GM21528 (cell line): Measurements from ENCODE around the gene BCL11B.

Experiments
- ATAC-seq: cut with Tn5 transposase; IDR thresholded peaks from one replicate; pipeline ENCODE4 v1.9.1; 2021; ENCODE audit warnings: mild to moderate bottlenecking, moderate library complexity; ENCODE audit not compliant: unreplicated experiment, low FRiP score

BCL11B gene

DNA sequence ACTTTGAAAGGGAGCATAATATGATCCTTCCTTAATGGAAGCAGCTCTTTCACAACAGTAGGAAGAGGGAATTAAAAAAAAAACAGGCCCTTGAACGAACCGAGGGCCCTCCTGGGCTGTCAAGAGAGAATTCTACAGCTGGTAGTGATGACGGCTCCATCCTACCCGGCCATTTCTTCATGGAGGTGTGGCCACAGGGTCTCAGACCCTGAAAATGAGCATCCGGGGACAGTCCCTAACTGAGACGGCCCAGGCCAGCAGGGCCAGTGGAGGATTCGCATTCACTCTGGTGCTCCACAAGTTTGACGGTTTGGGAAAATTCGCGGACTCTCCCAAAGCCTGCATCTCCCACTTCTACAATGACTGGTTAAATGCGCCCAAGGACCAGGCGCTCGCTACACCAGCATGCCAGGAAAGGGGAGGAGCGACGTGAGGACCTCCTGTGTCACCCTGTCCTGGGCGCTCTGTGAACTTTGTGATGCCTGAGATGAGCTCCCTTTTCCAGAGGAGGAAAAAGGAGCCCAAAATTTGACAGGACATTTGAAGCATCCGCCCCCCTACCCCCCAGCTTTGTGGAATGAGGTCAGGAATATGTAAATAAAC, 66.8 kb downstream of the BCL11B start:
- ATAC-seq = no peak

DNA sequence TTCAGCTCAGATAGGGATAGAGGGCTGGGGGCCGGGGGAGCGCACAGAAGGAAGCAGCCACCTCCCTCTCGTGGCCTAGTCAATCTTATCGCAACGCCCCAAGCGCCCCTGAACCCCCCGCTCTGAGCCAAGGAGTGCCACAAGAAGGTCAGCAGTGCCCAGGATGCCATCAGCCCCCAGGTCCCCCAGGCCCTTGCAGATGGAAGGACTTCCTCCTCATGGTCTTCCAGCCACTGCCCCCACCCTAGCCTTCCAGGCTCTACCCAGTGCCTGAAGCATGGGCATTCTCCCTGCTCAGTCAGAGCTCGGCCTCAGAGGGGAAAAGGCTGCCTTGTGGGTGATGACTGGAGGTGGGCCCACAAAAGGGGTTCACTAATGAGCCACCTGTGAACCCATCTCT, 68.2 kb downstream of the BCL11B start:
- no peak for ATAC-seq

DNA sequence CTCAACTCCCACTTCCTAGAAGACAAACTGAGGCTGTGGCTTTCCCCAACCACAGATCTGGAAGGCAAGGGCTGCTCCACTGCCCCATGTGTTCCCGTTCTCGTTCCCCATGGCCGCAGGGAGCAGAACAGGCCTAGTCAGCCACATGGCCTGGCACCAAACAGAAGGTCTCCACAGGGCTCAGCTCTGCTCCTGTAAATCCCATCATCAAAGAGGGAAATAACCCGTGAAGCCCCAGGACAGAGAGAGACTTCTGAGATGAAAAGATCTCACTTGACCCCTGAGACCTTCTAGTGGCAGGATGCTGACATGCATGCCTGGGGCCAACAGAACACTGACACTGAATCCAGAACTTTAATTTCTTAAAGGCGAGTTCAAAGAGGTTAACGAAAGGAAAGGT, 68.9 kb downstream of the BCL11B start:
- ATAC-seq = no peak

DNA sequence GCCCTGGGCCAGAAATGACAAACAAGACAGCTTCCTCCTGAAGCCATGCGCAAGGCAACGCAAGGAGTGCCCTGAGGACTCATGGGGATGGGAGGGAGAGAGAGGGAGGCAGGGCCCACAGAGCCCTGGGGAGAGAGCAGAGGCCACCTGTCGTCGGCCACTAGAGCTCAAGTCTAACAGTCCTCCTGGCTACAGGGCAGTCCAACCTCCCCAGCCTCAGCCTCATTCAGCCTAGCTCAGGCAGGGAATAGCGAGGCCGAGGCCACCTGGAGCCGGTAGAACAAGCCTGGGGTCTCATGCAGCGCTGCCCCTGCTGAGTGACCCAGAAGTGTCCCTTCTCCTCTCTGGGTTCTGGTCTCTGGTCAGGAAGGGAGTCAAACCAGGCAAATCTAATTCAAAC, 69.5 kb downstream of the BCL11B start:
- ATAC-seq = no peak

DNA sequence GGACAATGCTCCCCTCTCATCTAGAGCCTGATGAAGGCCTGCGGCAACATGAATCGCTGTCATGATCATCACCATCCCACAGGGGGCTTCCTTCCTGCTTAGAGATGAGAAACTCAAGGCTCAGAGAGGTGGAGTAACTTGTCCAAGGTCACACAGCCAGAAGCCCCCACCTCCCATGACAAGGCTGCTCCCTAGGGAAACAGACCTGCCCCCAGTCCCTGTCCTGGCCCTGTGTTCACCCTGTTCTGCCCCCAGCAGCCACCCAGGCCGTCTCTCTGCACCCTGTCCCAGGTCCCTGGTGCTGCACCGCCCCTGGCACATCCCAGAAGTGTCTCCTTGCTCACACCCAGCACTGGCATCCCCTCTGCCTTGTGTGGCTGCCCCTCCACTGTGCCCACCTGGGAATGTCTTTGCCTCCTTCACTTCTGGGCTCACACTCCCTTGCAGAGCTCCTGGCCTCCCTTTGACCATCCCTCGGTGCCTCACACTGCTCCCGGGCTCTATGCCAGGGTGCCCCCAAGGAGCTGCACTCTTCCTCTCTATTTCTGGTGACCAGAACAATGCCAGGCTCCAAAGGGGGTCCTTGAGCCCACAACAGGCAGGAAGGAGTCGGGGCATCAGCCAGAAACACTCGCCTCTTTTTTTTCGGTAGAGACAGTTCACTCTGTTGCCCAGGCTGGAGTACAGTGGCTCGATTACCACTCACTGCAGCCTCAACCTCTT, 70.5 kb downstream of the BCL11B start:
- ATAC-seq = no peak

DNA sequence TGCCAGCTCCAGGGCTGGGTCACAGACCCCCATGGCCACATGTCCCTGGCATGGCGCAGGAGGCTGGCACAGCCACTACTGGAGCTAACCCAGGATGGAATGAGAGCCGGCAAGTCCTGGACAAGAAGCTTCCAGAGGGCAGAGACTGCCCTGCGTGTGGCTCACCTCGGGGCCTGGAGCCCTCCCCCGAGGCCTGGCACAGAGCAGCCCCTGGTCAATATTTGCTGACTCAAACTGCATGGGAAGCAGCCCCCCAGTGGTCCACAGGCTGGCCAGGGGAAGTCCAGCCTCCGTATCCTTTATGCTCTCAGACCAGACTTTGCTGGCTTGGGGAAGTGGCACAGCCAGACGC, 71.4 kb downstream of the BCL11B start:
- ATAC-seq = no peak

DNA sequence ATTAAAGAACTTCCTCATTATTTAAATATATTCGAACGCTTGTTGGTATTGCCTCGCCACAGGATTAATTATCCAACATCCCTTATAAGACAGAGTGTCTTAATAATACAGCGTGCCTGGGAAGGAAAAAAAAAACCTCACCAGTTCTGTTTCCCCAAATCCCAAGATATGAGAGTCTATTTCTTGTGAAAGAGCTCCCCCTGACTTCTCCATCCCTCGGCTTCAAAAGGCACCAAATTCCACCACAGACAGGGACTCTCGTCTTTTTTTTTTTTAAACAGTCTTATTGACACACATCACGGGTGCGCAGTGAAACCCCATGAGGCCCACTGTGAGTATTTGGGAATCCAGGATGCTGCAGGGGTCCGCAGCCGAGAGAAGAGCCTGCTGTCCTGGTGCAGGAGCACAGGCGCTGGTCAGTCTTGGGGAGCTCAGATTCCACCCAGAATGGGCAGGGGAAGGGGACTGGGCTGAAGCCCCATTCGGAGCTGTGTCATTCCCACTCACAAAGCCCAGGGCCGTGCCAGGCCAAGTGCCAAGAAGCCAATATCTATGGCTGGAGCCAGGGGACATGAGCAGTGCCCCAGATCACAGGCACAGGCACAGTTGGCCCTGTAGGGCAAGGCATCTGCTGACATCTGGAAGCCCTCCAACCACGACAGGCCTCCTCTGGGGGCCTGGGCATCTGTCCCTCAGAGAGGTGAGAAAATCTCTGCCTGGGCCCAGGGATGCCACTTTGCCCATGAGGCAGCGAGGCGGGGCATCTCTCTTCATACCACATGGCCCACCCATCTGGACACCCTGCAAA, 71.9 kb downstream of the BCL11B start:
- no peak for ATAC-seq

DNA sequence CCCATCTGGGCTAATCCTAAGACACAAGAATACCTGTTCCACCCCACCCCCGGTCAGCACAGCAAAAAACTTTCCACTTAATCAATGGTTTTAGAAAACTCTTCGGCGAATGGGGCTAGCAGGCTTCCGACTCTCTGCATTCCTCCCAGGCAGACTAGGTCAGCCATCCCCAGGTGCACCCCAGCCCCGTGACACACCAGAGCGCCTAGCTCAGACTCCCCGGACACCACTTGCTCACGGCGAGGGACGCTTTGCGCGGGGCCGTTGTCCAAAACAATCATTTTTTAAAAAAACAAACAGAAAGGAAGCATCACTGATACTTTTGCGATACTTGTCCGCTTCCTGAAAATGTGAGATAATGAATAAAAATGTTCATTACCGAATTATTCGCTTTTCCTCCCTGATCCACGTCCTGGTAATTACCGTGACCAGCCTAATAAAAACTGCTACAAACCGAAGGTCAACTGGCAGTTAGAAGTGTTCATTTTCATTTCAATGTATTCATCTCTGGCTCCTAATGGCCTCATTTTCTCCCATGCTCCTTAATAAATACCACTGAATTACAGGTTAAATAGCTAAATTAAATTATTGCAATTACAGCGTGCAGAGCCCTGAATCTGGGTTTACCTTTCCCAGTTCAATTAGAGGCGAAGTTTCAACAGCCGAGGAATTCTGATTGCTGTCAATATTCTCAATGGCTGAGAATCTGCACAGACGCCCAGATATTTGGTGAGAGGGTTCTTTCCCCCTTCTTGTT, 73.1 kb downstream of the BCL11B start:
- ATAC-seq = no peak

DNA sequence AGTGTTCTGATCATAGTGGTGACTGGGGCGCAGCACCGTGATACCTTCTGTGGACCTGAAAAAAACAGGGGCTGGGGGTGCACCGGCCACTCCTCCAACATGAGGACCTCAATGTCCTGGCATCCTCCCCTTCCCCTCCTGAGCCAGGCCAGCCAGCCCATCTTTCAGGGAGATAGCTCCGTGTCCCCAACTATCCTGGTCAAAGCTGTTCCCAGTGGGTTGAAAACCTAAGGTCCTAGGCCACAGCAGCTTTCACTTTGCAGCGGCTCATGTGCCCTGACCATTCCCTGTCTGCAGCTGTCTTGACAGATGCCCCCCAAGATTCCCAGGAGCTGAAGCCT, 75.7 kb downstream of the BCL11B start:
- ATAC-seq = no peak

DNA sequence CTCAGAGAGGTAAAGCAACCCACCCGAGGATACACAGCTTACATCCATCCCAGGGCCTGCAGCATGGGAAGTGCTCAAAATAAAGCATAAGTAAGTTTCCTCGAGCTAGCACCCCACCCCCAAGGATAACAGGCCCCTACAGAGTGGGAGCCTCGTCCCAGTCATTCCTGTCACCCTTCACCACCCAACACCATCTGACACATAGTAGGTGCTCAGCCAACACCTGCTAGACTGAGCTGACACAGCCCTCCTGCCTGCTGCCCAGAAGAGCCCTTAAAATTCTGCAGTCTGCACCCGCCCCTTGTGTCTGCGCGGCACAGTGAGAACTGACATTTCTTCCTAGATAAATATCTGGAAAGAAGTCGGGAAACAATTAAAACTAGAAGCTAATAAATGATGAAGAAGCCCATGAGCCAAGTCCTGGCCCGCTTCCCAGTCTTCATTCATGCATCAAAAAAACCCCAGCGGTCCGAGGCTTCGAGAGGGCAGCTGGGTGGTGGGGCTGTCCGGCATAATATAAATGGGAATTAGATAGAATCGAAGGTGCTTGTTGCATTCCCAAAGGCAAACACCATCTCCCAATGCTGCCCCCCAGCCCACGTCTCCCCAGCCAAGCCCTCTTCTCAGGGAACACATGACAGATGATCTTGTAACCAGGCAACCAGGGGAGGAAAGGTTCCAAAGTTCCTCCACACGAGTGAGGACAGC, 76.2 kb downstream of the BCL11B start:
- ATAC-seq = no peak

DNA sequence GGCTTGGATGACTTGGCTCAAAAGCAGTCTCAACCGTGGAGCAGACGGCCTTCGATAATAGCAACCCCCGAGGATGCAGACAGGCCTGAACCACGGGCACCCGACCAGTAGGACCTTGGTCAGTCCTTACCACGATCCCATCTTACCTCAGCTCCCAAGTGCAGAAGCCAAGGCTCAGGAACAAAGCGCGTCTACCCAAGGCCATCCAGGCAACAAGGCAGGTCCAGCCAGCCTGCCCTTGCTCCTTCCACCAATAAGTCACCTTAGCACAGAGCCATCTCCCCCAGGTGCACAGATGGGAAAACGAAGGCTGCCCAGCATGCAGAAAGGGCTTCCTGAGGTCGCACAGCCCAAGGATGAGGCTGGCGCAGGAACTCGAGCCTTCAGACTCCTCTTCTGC, 77.3 kb downstream of the BCL11B start:
- no peak for ATAC-seq

DNA sequence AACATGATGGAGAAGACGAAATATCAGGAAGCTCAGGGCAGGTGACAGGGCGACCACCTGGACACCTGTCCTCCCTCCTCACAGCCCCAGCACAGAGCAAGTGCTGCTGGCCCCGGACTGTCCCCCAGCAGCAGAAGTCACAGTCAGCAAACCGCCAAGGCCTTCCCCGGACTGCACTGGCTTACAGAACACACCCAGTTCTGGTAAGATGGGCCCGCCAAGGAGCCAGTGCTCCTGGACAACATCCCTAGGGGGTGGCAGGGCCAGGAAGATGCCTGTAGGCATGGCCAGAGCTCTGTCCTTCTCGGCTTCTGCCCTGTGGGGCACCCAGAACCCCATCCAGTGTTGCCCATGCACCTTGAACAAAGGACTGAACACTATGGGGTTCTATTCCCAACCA, 77.9 kb downstream of the BCL11B start:
- ATAC-seq = no peak

DNA sequence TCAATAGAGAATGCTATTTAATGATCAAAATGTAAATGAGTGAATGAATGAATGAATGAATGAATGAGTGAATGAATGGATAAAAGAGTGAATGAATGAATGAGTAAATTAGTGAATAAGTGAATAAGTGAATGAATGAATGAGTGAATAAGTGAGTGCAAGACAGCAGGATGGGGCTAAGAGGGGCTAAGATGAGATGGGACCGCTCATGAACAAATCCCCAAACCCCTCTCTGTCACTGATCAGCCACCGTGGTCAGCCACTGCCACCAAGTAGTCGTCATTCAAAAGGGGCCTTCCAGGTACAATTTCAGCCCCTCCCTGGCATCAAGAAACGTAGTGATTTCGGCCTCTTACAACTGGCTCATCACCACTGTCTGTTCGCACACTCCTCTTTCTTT, 79.2 kb downstream of the BCL11B start:
- ATAC-seq = no peak

DNA sequence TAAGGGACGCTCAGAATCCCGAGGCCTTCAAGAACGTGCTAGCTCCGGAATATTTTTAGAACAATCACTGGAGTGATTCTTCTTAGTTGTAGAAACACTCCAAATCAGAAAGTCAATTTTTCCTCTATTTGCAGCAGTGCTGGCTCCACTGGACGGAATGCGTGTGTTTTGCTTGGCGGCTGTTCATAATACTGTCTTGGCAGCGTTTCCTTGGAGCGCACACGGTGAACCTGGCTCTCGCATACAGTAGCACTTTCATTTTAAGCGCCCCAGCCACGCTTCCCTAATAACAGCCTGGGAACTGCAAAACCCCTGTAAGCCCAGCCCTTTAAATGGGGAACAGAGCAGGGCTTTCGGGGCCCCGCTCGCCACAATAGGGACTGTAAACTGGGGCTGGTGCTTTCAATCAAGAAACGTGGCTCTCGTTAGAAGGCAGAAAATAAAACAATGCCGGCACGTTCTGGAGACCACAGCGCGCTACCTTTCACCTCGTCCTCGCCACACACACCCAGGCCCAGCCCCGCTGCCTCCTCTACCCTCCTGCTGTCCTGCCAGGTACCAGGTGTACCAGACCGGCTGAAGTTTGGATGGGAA, 79.9 kb downstream of the BCL11B start:
- ATAC-seq = no peak

DNA sequence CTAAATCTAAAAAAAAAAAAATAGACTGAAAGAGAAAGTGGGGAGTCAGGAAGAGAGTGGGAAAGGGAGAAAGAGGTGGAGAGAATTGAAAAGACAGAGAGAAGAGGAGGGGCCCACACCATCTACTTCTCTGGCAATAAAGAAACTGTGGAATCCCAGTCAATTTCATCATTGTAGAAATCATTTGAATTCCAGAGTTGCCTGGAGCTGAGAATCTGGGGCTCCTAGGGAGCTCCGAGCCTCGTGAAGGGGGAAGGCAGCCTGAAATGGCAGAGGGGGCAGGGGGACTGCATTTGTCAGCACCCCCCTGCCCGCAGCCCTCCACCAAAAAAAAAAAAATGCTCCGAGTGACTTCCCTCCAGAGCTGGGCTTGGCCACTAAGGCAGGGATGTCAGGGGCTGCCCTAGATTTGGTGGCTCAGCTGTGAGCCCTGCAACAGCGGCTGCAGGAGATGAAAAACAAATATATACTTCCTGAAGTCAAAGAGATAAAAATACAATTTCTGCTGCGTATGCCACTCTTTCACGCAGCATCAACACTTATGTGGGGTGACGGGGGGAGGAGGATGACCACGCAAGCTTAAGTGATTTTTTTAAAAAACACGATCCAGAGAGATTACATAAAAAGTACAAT, 80.5 kb downstream of the BCL11B start:
- no peak for ATAC-seq

DNA sequence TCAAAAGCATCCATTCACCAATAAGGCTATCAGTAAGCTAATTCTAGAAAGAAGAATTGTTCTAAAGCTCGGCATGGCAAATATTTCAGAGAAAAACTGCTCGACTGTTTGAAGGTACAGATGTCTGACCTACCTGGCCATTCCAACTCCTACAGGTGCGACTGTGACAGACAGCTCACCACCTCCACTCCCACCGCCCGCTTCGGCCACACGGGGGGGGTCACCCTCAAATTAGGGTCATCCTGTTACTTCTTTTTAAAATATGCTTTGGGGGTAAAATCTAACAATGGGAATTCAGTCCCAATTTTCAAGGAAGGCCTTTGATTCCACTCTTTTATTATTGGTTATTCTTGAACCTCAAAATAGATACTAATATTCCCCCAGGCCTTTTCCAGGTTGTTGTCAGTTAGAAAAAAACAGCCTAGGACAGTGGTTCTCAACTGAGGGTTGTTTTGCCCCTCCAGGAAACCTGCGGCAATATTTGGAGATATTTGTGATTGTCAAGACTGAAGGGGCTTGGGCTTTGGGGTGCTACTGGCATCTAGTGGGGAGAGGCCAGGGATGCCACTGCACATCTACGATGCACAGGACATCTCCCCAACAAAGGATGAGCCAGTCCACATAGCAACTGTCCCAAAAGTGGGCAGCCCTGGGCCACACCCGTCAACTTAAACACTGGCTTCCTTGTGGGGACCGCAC, 81.2 kb downstream of the BCL11B start:
- ATAC-seq = no peak

DNA sequence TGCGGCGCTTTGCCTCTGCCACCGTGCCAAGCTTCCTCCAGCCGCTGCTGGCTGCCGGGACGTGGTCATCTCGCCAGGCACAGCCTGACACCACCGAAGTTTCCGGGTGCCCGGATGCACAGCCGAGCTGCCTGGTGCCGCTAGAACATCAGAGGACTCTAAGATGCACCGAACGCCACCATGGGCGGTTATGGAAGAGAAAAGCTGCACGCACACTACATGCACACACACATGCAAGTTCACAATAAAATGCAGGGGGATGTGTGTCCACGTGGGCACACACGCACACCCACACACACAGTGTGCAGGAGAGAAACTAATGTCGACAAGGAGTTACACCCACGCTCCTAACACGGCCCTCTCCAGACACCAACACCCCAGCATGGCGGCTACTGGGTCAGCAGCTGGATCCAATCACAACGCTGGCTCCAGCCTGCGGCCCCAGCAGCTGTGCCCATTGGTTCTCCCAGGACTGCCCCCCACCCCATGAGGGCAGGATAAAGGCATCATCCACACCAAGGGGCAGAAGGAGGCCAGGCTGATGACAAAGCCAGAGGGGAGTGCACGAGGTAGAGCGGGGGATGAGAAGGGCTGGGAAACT, 82.7 kb downstream of the BCL11B start:
- no peak for ATAC-seq

DNA sequence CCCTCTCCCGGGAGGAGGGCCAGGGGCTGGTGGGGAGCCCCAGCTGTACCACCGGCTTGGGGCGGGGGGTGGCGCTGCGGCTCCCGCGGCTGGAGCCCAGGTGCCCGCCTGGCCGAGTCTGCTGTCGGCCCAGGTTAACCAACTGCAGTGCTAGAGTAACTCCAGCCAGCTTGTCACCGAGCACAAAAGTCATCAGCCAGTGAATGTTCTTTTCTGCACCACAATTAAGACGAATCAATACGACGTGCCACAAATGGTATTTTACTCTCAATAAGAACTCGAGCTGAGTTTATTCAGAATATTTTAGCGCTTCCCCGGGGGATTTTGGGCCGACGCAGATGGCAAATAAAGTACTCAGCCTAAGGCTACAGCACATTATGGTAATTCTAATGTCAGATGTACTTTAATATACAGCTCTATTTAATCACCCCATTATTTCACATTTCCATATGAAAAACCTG, 83.2 kb downstream of the BCL11B start:
- ATAC-seq = no peak

DNA sequence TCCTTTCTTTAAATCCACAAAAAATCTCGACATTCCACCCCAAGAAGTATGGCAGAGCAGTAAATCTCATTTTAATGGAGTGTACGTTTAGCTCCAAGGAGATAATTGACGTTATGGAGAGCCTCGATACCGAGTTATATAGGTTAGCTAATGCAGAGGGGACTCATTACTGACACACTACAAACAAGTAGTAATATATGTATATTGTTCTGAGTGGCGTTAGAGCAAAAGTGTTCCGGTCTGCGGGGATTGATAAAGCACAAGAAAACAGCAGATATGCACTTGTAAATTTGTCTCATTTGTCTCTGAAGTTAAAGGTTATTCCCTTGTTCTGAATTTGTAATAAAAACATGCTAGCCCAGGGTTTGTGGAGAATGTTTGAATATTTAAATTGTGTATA, 84.1 kb downstream of the BCL11B start:
- no peak for ATAC-seq
